Gastrocnemius medialis (tissue), 4 donors: ENCODE results near the gene BMX. TPM values are rescaled to one million over a fixed set of nuclear protein-coding genes. Genes with fewer than 3 reads are reported as not detected.

ENCODE experiments used
- ATAC-seq, 2 donors: fragments of 150-250 bp; one replicate each; pipeline ENCODE4 v1.9.1; 2016
- DNase-seq, 2 donors: peaks; one replicate each; pipeline ENCODE4 v3.0.0-alpha.2; 2019
- H3K27ac ChIP-seq, 4 donors: fragments of 200-600 bp; sonication (generic); 1 replicate in 1 of 4; 2 replicates in 3 of 4; pipeline ENCODE4 v1.5.1; 2016 to 2018; ENCODE audit warnings: mild to moderate bottlenecking in 2 of 4, moderate library complexity in 1 of 4
- H3K27me3 ChIP-seq, 3 donors: fragments of 200-600 bp; sonication (generic) in 2 of 3; 1 replicate in 1 of 3; 2 replicates in 2 of 3; pipeline versions ENCODE4 v1.5.1 to v1.6.0; 2016 to 2019; ENCODE audit warnings: mild to moderate bottlenecking in 1 of 3, moderate library complexity in 1 of 3
- H3K36me3 ChIP-seq, 2 donors: fragments of 200-600 bp; sonication (generic) in 1 of 2; one replicate each; pipeline ENCODE4 v1.5.1; 2017 to 2018
- H3K4me1 ChIP-seq, 2 donors: fragments of 200-600 bp; sonication (generic) in 1 of 2; one replicate each; pipeline ENCODE4 v1.5.1; 2016 to 2017; ENCODE audit warnings: mild to moderate bottlenecking in 2 of 2
- H3K4me3 ChIP-seq, 4 donors: fragments of 200-600 bp; sonication (generic) in 3 of 4; 1 replicate in 1 of 4; 2 replicates in 3 of 4; pipeline ENCODE4 v1.5.1; 2016 to 2019; ENCODE audit warnings: mild to moderate bottlenecking in 2 of 4
- H3K9me3 ChIP-seq, 3 donors: fragments of 200-600 bp; sonication (generic) in 2 of 3; 1 replicate in 1 of 3; 2 replicates in 2 of 3; pipeline ENCODE4 v1.5.1; 2016 to 2019
- CTCF ChIP-seq, 5 experiments: fragments of 450-650 bp in 3 of 5; fragments of 200-600 bp in 2 of 5; sonication (generic) in 2 of 5; IDR thresholded peaks in 4 of 5; conservative IDR thresholded peaks in 1 of 5; 1 replicate in 4 of 5; 2 replicates in 1 of 5; pipeline ENCODE4 v1.5.1; 2016 to 2019; ENCODE audit warnings: antibody characterized with exemption in 5 of 5, mild to moderate bottlenecking in 3 of 5, moderate library complexity in 3 of 5
- POLR2A ChIP-seq, 2 donors: fragments of 450-650 bp; IDR thresholded peaks; one replicate each; pipeline ENCODE4 v1.6.1; 2017; ENCODE audit warnings: antibody characterized with exemption in 2 of 2, mild to moderate bottlenecking in 2 of 2, moderate library complexity in 2 of 2
- in situ Hi-C, 4 donors: fragments of 200-750 bp; cut with MboI; loops; one replicate each; pipeline versions ENCODE4 v1.15.0 to v1.8.0; 2017; ENCODE audit warnings: low sequenced_read_pairs in 4 of 4
- intact Hi-C: fragments of 100-400 bp; cut with DNase I; formaldehyde crosslinking; loops from one replicate; pipeline ENCODE4 v1.15.1; 2023; ENCODE audit warnings: low total_unique reads
- total RNA-seq, 4 donors: library from RNA; depleted of rRNA; stranded (reverse); fragments of >200 nt; gene quantifications; one replicate each; pipeline versions ENCODE4 v1.1.0 to v1.2.3, GENCODE V29; 2016

BMX gene
- total RNA-seq, 4 donors from 2014 or later = 0.40 to 2.4 (median 0.82) TPM

- no peaks in the 10 kb centered on the region for H3K36me3 ChIP-seq
- H3K4me1 ChIP-seq = no peaks in the 10 kb centered on the region
- H3K4me3 ChIP-seq = no peak overlapping the region
- DNase-seq (no peak), ATAC-seq (no peak)
- peaks cover 0 to 7% (median 0%) of the 10 kb centered on the region in 3 donors for H3K27me3 ChIP-seq
- H3K9me3 ChIP-seq = no peaks in the 10 kb centered on the region
- no peak overlapping the region for H3K27ac ChIP-seq
- no peak for TF ChIP-seq POLR2A (IDR thresholded peaks at IDR 0.05)
- no peak for TF ChIP-seq CTCF (IDR thresholded peaks at IDR 0.05 in 4 of 5, conservative IDR thresholded peaks at IDR 0.05 in 1 of 5)
- in situ Hi-C loops = no loop called here
- intact Hi-C loops = no loop called here
Measured at GRCh38 chrX:15600049-15600448, 99.4 kb downstream of the BMX start.

- H3K4me3 ChIP-seq = no peak within 1 kb of the TSS
- intact Hi-C loops (no loop called here), in situ Hi-C loops (no loop called here)
- TF ChIP-seq POLR2A (IDR thresholded peaks at IDR 0.05) (no peak), CTCF (IDR thresholded peaks at IDR 0.05 in 4 of 5, conservative IDR thresholded peaks at IDR 0.05 in 1 of 5) (no peak)
- H3K27me3 ChIP-seq = peaks cover 0 to 7% (median 0%) of the 10 kb centered on the region in 3 donors
- ATAC-seq (no peak), DNase-seq (no peak)
- no peaks in the 10 kb centered on the region for H3K36me3 ChIP-seq
- H3K27ac ChIP-seq = no peak within 1 kb of the TSS
- no peaks in the 10 kb centered on the region for H3K9me3 ChIP-seq
- H3K4me1 ChIP-seq = no peaks in the 10 kb centered on the region
Measured at GRCh38 chrX:15600745-15601144, 100.1 kb downstream of the BMX start, which contains the start of gene ACE2. ACE2 (minus strand) TSS chrX:15600960; CDS start chrX:15600911, 49 bp downstream.

- Histone ChIP-seq H3K27ac (no peak overlapping the region), H3K36me3 (no peaks in the 10 kb centered on the region), H3K4me1 (no peaks in the 10 kb centered on the region), H3K27me3 (peaks cover 0 to 7% (median 0%) of the 10 kb centered on the region in 3 donors), H3K9me3 (no peaks in the 10 kb centered on the region), H3K4me3 (no peak overlapping the region)
- DNase-seq (no peak), ATAC-seq (no peak)
- no peak for TF ChIP-seq POLR2A (IDR thresholded peaks at IDR 0.05)
- no peak for TF ChIP-seq CTCF (IDR thresholded peaks at IDR 0.05 in 4 of 5, conservative IDR thresholded peaks at IDR 0.05 in 1 of 5)
- intact Hi-C loops (no loop called here), in situ Hi-C loops (no loop called here)
Measured at GRCh38 chrX:15601932-15602331, 101.3 kb downstream of the BMX start.

GRCh38 chrX:15602761-15603160 lies 102.2 kb downstream of the BMX start:
- H3K27ac ChIP-seq = no peak overlapping the region
- in situ Hi-C loops = no loop called here
- no peaks in the 10 kb centered on the region for H3K36me3 ChIP-seq
- no peaks in the 10 kb centered on the region for H3K4me1 ChIP-seq
- H3K4me3 ChIP-seq = no peak overlapping the region
- no peak for DNase-seq
- peaks cover 0 to 7% (median 0%) of the 10 kb centered on the region in 3 donors for H3K27me3 ChIP-seq
- intact Hi-C loops = no loop called here
- TF ChIP-seq CTCF (IDR thresholded peaks at IDR 0.05 in 4 of 5, conservative IDR thresholded peaks at IDR 0.05 in 1 of 5) (no peak), POLR2A (IDR thresholded peaks at IDR 0.05) (no peak)
- ATAC-seq = no peak
- H3K9me3 ChIP-seq = no peaks in the 10 kb centered on the region

GRCh38 chrX:15605226-15605625 lies 104.6 kb downstream of the BMX start:
- no peaks in the 10 kb centered on the region for H3K4me1 ChIP-seq
- ATAC-seq = no peak
- H3K27me3 ChIP-seq = peaks cover 0 to 7% (median 0%) of the 10 kb centered on the region in 3 donors
- no peak overlapping the region for H3K27ac ChIP-seq
- H3K36me3 ChIP-seq = no peaks in the 10 kb centered on the region
- no peaks in the 10 kb centered on the region for H3K9me3 ChIP-seq
- no peak for TF ChIP-seq CTCF (IDR thresholded peaks at IDR 0.05 in 4 of 5, conservative IDR thresholded peaks at IDR 0.05 in 1 of 5)
- no peak for TF ChIP-seq POLR2A (IDR thresholded peaks at IDR 0.05)
- intact Hi-C loops = no loop called here
- in situ Hi-C loops = no loop called here
- no peak overlapping the region for H3K4me3 ChIP-seq
- DNase-seq = no peak
